HepG2 (cell line): ENCODE results near the gene DDX50. TPM values are rescaled to one million over a fixed set of nuclear protein-coding genes. Genes with fewer than 3 reads are reported as not detected.

ENCODE experiments used
- ATAC-seq: fragments of 200-7000 bp; cut with Tn5 transposase; 3 replicates; pipeline ENCODE4 v1.9.1; 2020; ENCODE audit warnings: mild to moderate bottlenecking, moderate library complexity
- BruUV-seq: library from RNA; stranded (reverse); fragments of 400-500 nt; replicated peaks from 2 replicates; lab custom pipeline; 2021; lab: Mats Ljungman, UMichigan
- CTCF ChIA-PET: fragments of 300-600 bp; formaldehyde crosslinking; extraction: SDS; loops from one replicate; lab custom pipeline; 2021; ENCODE audit warnings: low total read pairs, inconsistent platforms, low intra/inter-chr PET ratio; lab: Yijun Ruan, JAX
- POLR2A ChIA-PET: fragments of 350-600 bp; sonication (Branson Sonifier 250); formaldehyde crosslinking; loops from one replicate; lab custom pipeline; 2020; ENCODE audit warnings: antibody characterized with exemption, inconsistent platforms; lab: Yijun Ruan, JAX
- DNase-seq: peaks from one replicate; pipeline ENCODE4 v3.0.0-alpha.2; 2015; ENCODE audit warnings: low spot score
- FAIRE-seq: peaks from 3 replicates; lab custom pipeline; 2011; peaks lifted over from hg19 to GRCh38; lab: Jason Lieb, UNC
- H2AFZ ChIP-seq: one replicate; pipeline ENCODE4 v1.6.1; 2011; ENCODE audit warnings: low read length, inconsistent platforms
- H3K27ac ChIP-seq: fragments of 300-600 bp; 3 replicates; pipeline ENCODE4 v1.8.0; 2011; ENCODE audit warnings: mixed run types, mild to moderate bottlenecking, mixed read lengths, low read length, inconsistent platforms; ENCODE audit not compliant: insufficient read depth; ENCODE audit errors: extremely low read length
- H3K27me3 ChIP-seq, 2 experiments: fragments of 200-600 bp in 1 of 2; 2 replicates in 1 of 2; 3 replicates in 1 of 2; pipeline versions ENCODE4 v1.6.0 to v1.8.0; 2011; ENCODE audit warnings: low read length in 2 of 2, mild to moderate bottlenecking in 2 of 2, moderate library complexity in 2 of 2, inconsistent platforms in 1 of 2; ENCODE audit not compliant: insufficient read depth in 2 of 2, control insufficient read depth in 1 of 2
- H3K36me3 ChIP-seq, 2 experiments: fragments of 200-600 bp in 1 of 2; replicated peaks in 1 of 2; 2 replicates in 1 of 2; 3 replicates in 1 of 2; pipeline versions ENCODE4 v1.5.1 to v1.8.0; 2011; ENCODE audit warnings: low read length in 2 of 2, inconsistent platforms in 1 of 2; ENCODE audit not compliant: insufficient read depth in 2 of 2, control insufficient read depth in 1 of 2
- H3K4me1 ChIP-seq: 2 replicates; pipeline ENCODE4 v1.5.1; 2012; ENCODE audit warnings: low read length, inconsistent platforms; ENCODE audit not compliant: insufficient read depth
- H3K4me2 ChIP-seq: 2 replicates; pipeline ENCODE4 v1.6.0; 2011; ENCODE audit warnings: low read depth, low read length, inconsistent platforms
- H3K4me3 ChIP-seq, 3 experiments: fragments of 200-600 bp in 1 of 3; sonication (generic), shearing (Covaris generic) in 1 of 3; replicated peaks in 1 of 3; 2 replicates each; pipeline ENCODE4 v1.5.1; 2011 to 2016; ENCODE audit warnings: low read length in 3 of 3, inconsistent platforms in 2 of 3, low read depth in 2 of 3, mild to moderate bottlenecking in 2 of 3, control low read depth in 1 of 3, mixed read lengths in 1 of 3; ENCODE audit not compliant: insufficient read depth in 1 of 3
- H3K79me2 ChIP-seq: one replicate; pipeline ENCODE4 v1.6.1; 2011; ENCODE audit warnings: low read length, inconsistent platforms; ENCODE audit not compliant: insufficient read depth
- H3K9ac ChIP-seq: 2 replicates; pipeline ENCODE4 v1.6.0; 2011; ENCODE audit warnings: mild to moderate bottlenecking, low read depth, low read length, inconsistent platforms; ENCODE audit not compliant: insufficient read depth
- H3K9me3 ChIP-seq: 2 replicates; pipeline ENCODE4 v1.5.1; 2012; ENCODE audit warnings: mild to moderate bottlenecking, low read length
- H4K20me1 ChIP-seq: 2 replicates; pipeline ENCODE4 v1.6.0; 2011; ENCODE audit warnings: inconsistent platforms, mild to moderate bottlenecking, low read length, moderate library complexity; ENCODE audit not compliant: insufficient read depth
- BRCA1 ChIP-seq: sonication (generic); formaldehyde crosslinking; IDR thresholded peaks from 2 replicates; pipeline ENCODE4 v1.4.0; 2020; ENCODE audit warnings: missing genetic modification reagents
- CCAR2 ChIP-seq: fragments of 200-400 bp; formaldehyde crosslinking; optimal IDR thresholded peaks from 2 replicates; pipeline ENCODE3; 2018; ENCODE audit warnings: low read depth, mild to moderate bottlenecking, low read length, moderate library complexity
- FOXP1 ChIP-seq, 2 experiments: fragments of 450-650 bp in 1 of 2; IDR thresholded peaks; 2 replicates each; pipeline ENCODE4 v1.6.1; 2017 to 2018; ENCODE audit warnings: antibody characterized with exemption in 1 of 2
- GLMP ChIP-seq: sonication (generic); formaldehyde crosslinking; IDR thresholded peaks from 2 replicates; pipeline ENCODE4 v1.9.0; 2021; ENCODE audit warnings: missing genetic modification reagents, mild to moderate bottlenecking, borderline replicate concordance
- NFE2 ChIP-seq: sonication (generic); formaldehyde crosslinking; IDR thresholded peaks from 2 replicates; pipeline ENCODE4 v1.4.0; 2020; ENCODE audit warnings: missing genetic modification reagents
- NPAS2 ChIP-seq: sonication (generic); formaldehyde crosslinking; IDR thresholded peaks from 2 replicates; pipeline ENCODE4 v1.8.0; 2022; ENCODE audit warnings: mild to moderate bottlenecking, missing genetic modification reagents, borderline replicate concordance
- SATB2 ChIP-seq: sonication (generic); formaldehyde crosslinking; IDR thresholded peaks from 2 replicates; pipeline ENCODE4 v1.5.0; 2020; ENCODE audit warnings: missing genetic modification reagents
- U2AF1 ChIP-seq: fragments of 200-400 bp; formaldehyde crosslinking; optimal IDR thresholded peaks from 2 replicates; pipeline ENCODE3; 2017; ENCODE audit warnings: mild to moderate bottlenecking, low read depth, low read length
- ZNF136 ChIP-seq: sonication (generic); formaldehyde crosslinking; IDR thresholded peaks from 2 replicates; pipeline ENCODE4 v1.8.1; 2022; ENCODE audit warnings: low read depth, mild to moderate bottlenecking, moderate library complexity, missing genetic modification reagents
- ZNF205 ChIP-seq: IDR thresholded peaks from 2 replicates; pipeline ENCODE4 v1.6.1; 2018; ENCODE audit warnings: missing biosample characterization, missing genetic modification reagents
- ZNF704 ChIP-seq: sonication (generic); formaldehyde crosslinking; IDR thresholded peaks from 2 replicates; pipeline ENCODE4 v1.8.1; 2023; ENCODE audit warnings: mild to moderate bottlenecking, inconsistent platforms, moderate library complexity, missing genetic modification reagents, borderline replicate concordance
- ZNF816 ChIP-seq: sonication (generic); formaldehyde crosslinking; IDR thresholded peaks from 2 replicates; pipeline ENCODE4 v1.8.0; 2022; ENCODE audit warnings: missing genetic modification reagents, mild to moderate bottlenecking, borderline replicate concordance
- WGBS: methylation state at CpG from one replicate; pipeline ENCODE4 v1.1.6; 2017; ENCODE audit warnings: low lambda C conversion rate; 5-methylcytosine and 5-hydroxymethylcytosine counted together
- in situ Hi-C: cut with HindIII; loops from 2 replicates; pipeline ENCODE4 v1.10.0; 2017; ENCODE audit warnings: low pct_unique_long_range_greater_than_20kb; ENCODE audit not compliant: extremely low pct_ligation_motif_present
- intact Hi-C: fragments of 100-400 bp; cut with micrococcal nuclease; formaldehyde crosslinking; loops from one replicate; pipeline ENCODE4 v1.10.0; 2022; ENCODE audit not compliant: unreplicated experiment
- polyA plus RNA-seq, 8 experiments: library from polyadenylated mRNA; depleted of rRNA in 3 of 8; stranded (reverse) in 7 of 8; unstranded in 1 of 8; fragments of >200 nt; fragmentation: Illumina TruSeq in 4 of 8; extraction: Trizol in 4 of 8; gene quantifications; 2 replicates each; pipeline versions ENCODE4 v1.2.1 to v1.2.3, GENCODE V29; 2011 to 2016; ENCODE audit warnings: low read depth in 4 of 8, missing spikeins in 1 of 8, mixed read lengths in 1 of 8; ENCODE audit not compliant: insufficient read depth in 1 of 8
- total RNA-seq, 5 experiments: library from RNA; depleted of rRNA; stranded (reverse); fragments of >200 nt; fragmentation: Illumina TruSeq; extraction: Trizol; gene quantifications; 2 replicates each; pipeline ENCODE4 v1.2.3, GENCODE V29; 2016; ENCODE audit warnings: low read depth in 1 of 5
- TF ChIP-seq, protein P1 (sequence below): sonication (generic); formaldehyde crosslinking; IDR thresholded peaks from 2 replicates; pipeline ENCODE4 v1.4.0; 2020; ENCODE audit warnings: mild to moderate bottlenecking, missing genetic modification reagents
- TF ChIP-seq, protein P2 (sequence below): fragments of 450-650 bp; IDR thresholded peaks from 2 replicates; pipeline ENCODE4 v1.6.1; 2017

DDX50 gene
- total and polyA plus RNA-seq, 2 of the 13 experiments (the other 11 are each of a cell fraction or from before 2014, with no cell fraction given), result 19.0 to 38.2 TPM

DNA sequence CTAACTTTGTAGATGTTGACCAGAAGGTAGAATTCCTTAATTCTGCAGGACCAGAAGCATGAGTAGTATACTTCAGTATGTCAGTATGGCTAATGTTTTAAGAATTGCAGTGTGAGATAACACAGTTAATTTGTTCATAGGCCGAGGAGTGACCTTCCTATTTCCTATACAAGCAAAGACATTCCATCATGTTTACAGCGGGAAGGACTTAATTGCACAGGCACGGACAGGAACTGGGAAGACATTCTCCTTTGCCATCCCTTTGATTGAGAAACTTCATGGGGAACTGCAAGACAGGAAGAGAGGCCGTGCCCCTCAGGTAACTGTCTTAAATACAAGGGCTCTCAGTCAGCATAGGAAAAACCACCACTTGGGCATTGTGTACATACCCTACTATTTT, 62.0 kb downstream of the DDX50 start:
- Histone ChIP-seq H3K9ac (no peak overlapping the region), H3K9me3 (no peaks in the 10 kb centered on the region), H3K4me2 (no peak overlapping the region), H3K27ac (no peak overlapping the region), H2AFZ (no peak overlapping the region), H3K4me1 (peaks cover 24% of the 10 kb centered on the region), H3K36me3 (peaks cover 35 to 78% of the 10 kb centered on the region in 2 experiments), H4K20me1 (peaks cover 25% of the 10 kb centered on the region), H3K27me3 (no peaks in the 10 kb centered on the region), H3K4me3 (no peak overlapping the region), H3K79me2 (peaks cover 47% of the 10 kb centered on the region)
- TF ChIP-seq, protein P1, sequence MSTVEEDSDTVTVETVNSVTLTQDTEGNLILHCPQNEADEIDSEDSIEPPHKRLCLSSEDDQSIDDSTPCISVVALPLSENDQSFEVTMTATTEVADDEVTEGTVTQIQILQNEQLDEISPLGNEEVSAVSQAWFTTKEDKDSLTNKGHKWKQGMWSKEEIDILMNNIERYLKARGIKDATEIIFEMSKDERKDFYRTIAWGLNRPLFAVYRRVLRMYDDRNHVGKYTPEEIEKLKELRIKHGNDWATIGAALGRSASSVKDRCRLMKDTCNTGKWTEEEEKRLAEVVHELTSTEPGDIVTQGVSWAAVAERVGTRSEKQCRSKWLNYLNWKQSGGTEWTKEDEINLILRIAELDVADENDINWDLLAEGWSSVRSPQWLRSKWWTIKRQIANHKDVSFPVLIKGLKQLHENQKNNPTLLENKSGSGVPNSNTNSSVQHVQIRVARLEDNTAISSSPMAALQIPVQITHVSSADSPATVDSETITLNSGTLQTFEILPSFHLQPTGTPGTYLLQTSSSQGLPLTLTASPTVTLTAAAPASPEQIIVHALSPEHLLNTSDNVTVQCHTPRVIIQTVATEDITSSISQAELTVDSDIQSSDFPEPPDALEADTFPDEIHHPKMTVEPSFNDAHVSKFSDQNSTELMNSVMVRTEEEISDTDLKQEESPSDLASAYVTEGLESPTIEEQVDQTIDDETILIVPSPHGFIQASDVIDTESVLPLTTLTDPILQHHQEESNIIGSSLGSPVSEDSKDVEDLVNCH, result no peak
- TF ChIP-seq ZNF704 (CRISPR knock-in tag) (no peak), SATB2 (no peak), ZNF816 (CRISPR knock-in tag) (no peak)
- FAIRE-seq (no peak), DNase-seq (no peak), ATAC-seq (no peak)
- in situ Hi-C loops, result no loop called here
- ChIA-PET POLR2A (no interaction called here), CTCF (no interaction called here)
- 96% methylated on average over 4 of the region's 4 CpGs for WGBS
- no TSS peak for BruUV-seq
- intact Hi-C loops, result no loop called here

GRCh38 chr10:68973975-68974374, 72.9 kb downstream of the DDX50 start:
- no peak overlapping the region for H3K9ac ChIP-seq
- no TSS peak for BruUV-seq
- H3K4me1 ChIP-seq, result no peaks in the 10 kb centered on the region
- intact Hi-C loops, result no loop called here
- FAIRE-seq (no peak), ATAC-seq (no peak), DNase-seq (no peak)
- H2AFZ ChIP-seq, result no peak overlapping the region
- H4K20me1 ChIP-seq, result no peaks in the 10 kb centered on the region; the same call in 1 of the 2 replicates
- ChIA-PET POLR2A (no interaction called here), CTCF (no interaction called here)
- H3K79me2 ChIP-seq, result peaks cover 3% of the 10 kb centered on the region
- H3K27ac ChIP-seq, result no peak overlapping the region
- no peaks in the 10 kb centered on the region for H3K9me3 ChIP-seq
- in situ Hi-C loops, result no loop called here
- WGBS, result 92% methylated on average over 5 of the region's 5 CpGs
- H3K4me2 ChIP-seq, result no peak overlapping the region
- H3K4me3 ChIP-seq, result no peak overlapping the region
- peaks cover 42 to 95% of the 10 kb centered on the region in 2 experiments for H3K36me3 ChIP-seq
- no peaks in the 10 kb centered on the region for H3K27me3 ChIP-seq
- TF ChIP-seq BRCA1 (no peak), GLMP (CRISPR knock-in tag) (no peak), U2AF1 (no peak), FOXP1 (IDR thresholded peaks at IDR 0.05) (no peak), FOXP1 (CRISPR knock-in tag; IDR thresholded peaks at IDR 0.05) (no peak), NFE2 (CRISPR knock-in tag) (no peak), NPAS2 (CRISPR knock-in tag) (no peak), ZNF136 (CRISPR knock-in tag) (no peak), ZNF205 (CRISPR knock-in tag) (no peak), CCAR2 (no peak)
- TF ChIP-seq, protein P2, sequence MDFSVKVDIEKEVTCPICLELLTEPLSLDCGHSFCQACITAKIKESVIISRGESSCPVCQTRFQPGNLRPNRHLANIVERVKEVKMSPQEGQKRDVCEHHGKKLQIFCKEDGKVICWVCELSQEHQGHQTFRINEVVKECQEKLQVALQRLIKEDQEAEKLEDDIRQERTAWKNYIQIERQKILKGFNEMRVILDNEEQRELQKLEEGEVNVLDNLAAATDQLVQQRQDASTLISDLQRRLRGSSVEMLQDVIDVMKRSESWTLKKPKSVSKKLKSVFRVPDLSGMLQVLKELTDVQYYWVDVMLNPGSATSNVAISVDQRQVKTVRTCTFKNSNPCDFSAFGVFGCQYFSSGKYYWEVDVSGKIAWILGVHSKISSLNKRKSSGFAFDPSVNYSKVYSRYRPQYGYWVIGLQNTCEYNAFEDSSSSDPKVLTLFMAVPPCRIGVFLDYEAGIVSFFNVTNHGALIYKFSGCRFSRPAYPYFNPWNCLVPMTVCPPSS, result no peak
